WTC11 (cell line): Measurements from ENCODE around the gene NR1H2. TPM values are rescaled to one million over a fixed set of nuclear protein-coding genes. Genes with fewer than 3 reads are reported as not detected.

Experiments used
- ATAC-seq: fragments of 200-7000 bp; cut with Tn5 transposase; 2 replicates; pipeline ENCODE4 v1.10.0; 2021; ENCODE audit warnings: mild to moderate bottlenecking, moderate library complexity
- CTCF ChIA-PET: fragments of 300-600 bp; sonication (Branson Sonifier 250); formaldehyde crosslinking; loops from one replicate; lab custom pipeline; 2021; ENCODE audit warnings: antibody characterized with exemption; lab: Charles Lee
- POLR2A ChIA-PET: fragments of 350-600 bp; sonication (Branson Sonifier 250); formaldehyde crosslinking; loops from one replicate; lab custom pipeline; 2021; ENCODE audit warnings: antibody characterized with exemption; lab: Charles Lee
- DNase-seq: peaks from one replicate; pipeline ENCODE4 v3.0.0; 2021; ENCODE audit warnings: low spot score
- H3K27ac Mint-ChIP-seq: 2 replicates; pipeline ENCODE4 v1.8.0; 2021; ENCODE audit warnings: mixed read lengths
- H3K27me3 Mint-ChIP-seq: 2 replicates; pipeline ENCODE4 v1.8.0; 2021; ENCODE audit warnings: low read depth, mild to moderate bottlenecking, moderate library complexity, mixed read lengths
- H3K36me3 Mint-ChIP-seq: 2 replicates; pipeline ENCODE4 v1.8.0; 2021; ENCODE audit warnings: mixed read lengths
- H3K4me1 Mint-ChIP-seq: 2 replicates; pipeline ENCODE4 v1.8.0; 2022; ENCODE audit warnings: mixed read lengths
- H3K4me3 Mint-ChIP-seq: 2 replicates; pipeline ENCODE4 v1.8.0; 2021; ENCODE audit warnings: mild to moderate bottlenecking, moderate library complexity, mixed read lengths
- H3K9me3 Mint-ChIP-seq: 2 replicates; pipeline ENCODE4 v1.8.0; 2021; ENCODE audit warnings: mixed read lengths
- CREB1 ChIP-seq: sonication (generic); formaldehyde crosslinking; IDR thresholded peaks from 2 replicates; pipeline ENCODE4 v1.8.0; 2023; ENCODE audit warnings: mild to moderate bottlenecking, missing genetic modification reagents
- ELF4 ChIP-seq: sonication (generic); formaldehyde crosslinking; IDR thresholded peaks from 2 replicates; pipeline ENCODE4 v1.8.1; 2022; ENCODE audit warnings: low read depth, mild to moderate bottlenecking, moderate library complexity, missing genetic modification reagents
- IRF2 ChIP-seq: sonication (generic); formaldehyde crosslinking; IDR thresholded peaks from 2 replicates; pipeline ENCODE4 v1.8.0; 2022; ENCODE audit warnings: low read depth, missing genetic modification reagents, borderline replicate concordance
- JUN ChIP-seq: sonication (generic); formaldehyde crosslinking; IDR thresholded peaks from 2 replicates; pipeline ENCODE4 v1.8.0; 2023; ENCODE audit warnings: mild to moderate bottlenecking, missing genetic modification reagents
- ZNF121 ChIP-seq: sonication (generic); formaldehyde crosslinking; IDR thresholded peaks from 2 replicates; pipeline ENCODE4 v1.8.0; 2023; ENCODE audit warnings: missing genetic modification reagents
- ZNF138 ChIP-seq: sonication (generic); formaldehyde crosslinking; conservative IDR thresholded peaks from 2 replicates; pipeline ENCODE4 v1.8.1; 2022; ENCODE audit warnings: mild to moderate bottlenecking, moderate library complexity, missing genetic modification reagents
- ZNF423 ChIP-seq: fragments of 250-450 bp; sonication (Bioruptor Pico); IDR thresholded peaks from 2 replicates; pipeline ENCODE4 v2.1.2; 2022; ENCODE audit warnings: mild to moderate bottlenecking, moderate library complexity
- total RNA-seq: library from RNA; stranded (reverse); gene quantifications from 3 replicates; pipeline ENCODE4 v1.2.3, GENCODE V29; 2021
- TF ChIP-seq, protein P1 (sequence below): sonication (generic); formaldehyde crosslinking; IDR thresholded peaks from 2 replicates; pipeline ENCODE4 v1.8.1; 2023; ENCODE audit warnings: mild to moderate bottlenecking, moderate library complexity, missing genetic modification reagents
- TF ChIP-seq, protein P2 (sequence below): sonication (generic); formaldehyde crosslinking; conservative IDR thresholded peaks from 2 replicates; pipeline ENCODE4 v1.8.1; 2022; ENCODE audit warnings: mild to moderate bottlenecking, missing genetic modification reagents
- TF ChIP-seq, protein P3 (sequence below): sonication (generic); formaldehyde crosslinking; conservative IDR thresholded peaks from 2 replicates; pipeline ENCODE4 v1.8.1; 2023; ENCODE audit warnings: mild to moderate bottlenecking, low read depth, missing genetic modification reagents, moderate library complexity
- TF ChIP-seq, protein P4 (sequence below): fragments of 250-450 bp; sonication (Bioruptor Pico); IDR thresholded peaks from 2 replicates; pipeline ENCODE4 v2.1.2; 2022; ENCODE audit warnings: mild to moderate bottlenecking, moderate library complexity
- TF ChIP-seq, protein P5 (sequence below): sonication (generic); formaldehyde crosslinking; IDR thresholded peaks from 2 replicates; pipeline ENCODE4 v1.8.0; 2022; ENCODE audit warnings: mild to moderate bottlenecking, missing genetic modification reagents
- TF ChIP-seq, protein P6 (sequence below): sonication (generic); formaldehyde crosslinking; IDR thresholded peaks from 2 replicates; pipeline ENCODE4 v1.8.1; 2023; ENCODE audit warnings: mild to moderate bottlenecking, missing genetic modification reagents, borderline replicate concordance
- TF ChIP-seq, protein P7 (sequence below): sonication (generic); formaldehyde crosslinking; IDR thresholded peaks from 2 replicates; pipeline ENCODE4 v1.8.1; 2023; ENCODE audit warnings: mild to moderate bottlenecking, missing genetic modification reagents, moderate library complexity

Gene NR1H2
- total RNA-seq, 1 experiment from 2014 or later: 45.8 TPM

DNA sequence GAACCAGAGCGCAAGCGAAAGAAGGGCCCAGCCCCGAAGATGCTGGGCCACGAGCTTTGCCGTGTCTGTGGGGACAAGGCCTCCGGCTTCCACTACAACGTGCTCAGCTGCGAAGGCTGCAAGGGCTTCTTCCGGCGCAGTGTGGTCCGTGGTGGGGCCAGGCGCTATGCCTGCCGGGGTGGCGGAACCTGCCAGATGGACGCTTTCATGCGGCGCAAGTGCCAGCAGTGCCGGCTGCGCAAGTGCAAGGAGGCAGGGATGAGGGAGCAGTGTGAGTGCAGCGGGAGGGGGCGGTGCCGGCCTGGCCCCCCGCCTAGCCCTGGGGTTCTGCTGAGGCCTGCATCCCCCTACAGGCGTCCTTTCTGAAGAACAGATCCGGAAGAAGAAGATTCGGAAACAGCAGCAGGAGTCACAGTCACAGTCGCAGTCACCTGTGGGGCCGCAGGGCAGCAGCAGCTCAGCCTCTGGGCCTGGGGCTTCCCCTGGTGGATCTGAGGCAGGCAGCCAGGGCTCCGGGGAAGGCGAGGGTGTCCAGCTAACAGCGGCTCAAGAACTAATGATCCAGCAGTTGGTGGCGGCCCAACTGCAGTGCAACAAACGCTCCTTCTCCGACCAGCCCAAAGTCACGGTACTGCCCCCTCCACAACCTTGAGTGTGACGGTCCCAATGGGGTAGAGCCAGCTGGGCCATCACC, 2.1 kb downstream of the NR1H2 start:
- Mint-ChIP-seq H3K36me3 (peaks cover 27% of the 10 kb centered on the region), H3K27me3 (no peaks in the 10 kb centered on the region; the same call in none of the 2 replicates), H3K27ac (0 out of 2 replicates have a peak overlapping the region, but pooled peaks have one; percentile 36), H3K4me1 (peaks cover 6% of the 10 kb centered on the region), H3K9me3 (no peaks in the 10 kb centered on the region), H3K4me3 (no peak overlapping the region)
- DNase-seq (no peak), ATAC-seq (no peak)
- ChIA-PET CTCF (interaction anchor here (1.3 to 3.5 kb wide), 2 partner anchors 9 to 88 kb away, joined by 5 to 20 read pairs; no protein-coding TSS in a partner anchor), POLR2A (no interaction called here)
- TF ChIP-seq, protein P1, sequence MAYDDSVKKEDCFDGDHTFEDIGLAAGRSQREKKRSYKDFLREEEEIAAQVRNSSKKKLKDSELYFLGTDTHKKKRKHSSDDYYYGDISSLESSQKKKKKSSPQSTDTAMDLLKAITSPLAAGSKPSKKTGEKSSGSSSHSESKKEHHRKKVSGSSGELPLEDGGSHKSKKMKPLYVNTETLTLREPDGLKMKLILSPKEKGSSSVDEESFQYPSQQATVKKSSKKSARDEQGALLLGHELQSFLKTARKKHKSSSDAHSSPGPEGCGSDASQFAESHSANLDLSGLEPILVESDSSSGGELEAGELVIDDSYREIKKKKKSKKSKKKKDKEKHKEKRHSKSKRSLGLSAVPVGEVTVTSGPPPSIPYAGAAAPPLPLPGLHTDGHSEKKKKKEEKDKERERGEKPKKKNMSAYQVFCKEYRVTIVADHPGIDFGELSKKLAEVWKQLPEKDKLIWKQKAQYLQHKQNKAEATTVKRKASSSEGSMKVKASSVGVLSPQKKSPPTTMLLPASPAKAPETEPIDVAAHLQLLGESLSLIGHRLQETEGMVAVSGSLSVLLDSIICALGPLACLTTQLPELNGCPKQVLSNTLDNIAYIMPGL: no peak
- no peak for TF ChIP-seq ZNF138 (CRISPR knock-in tag)
- TF ChIP-seq, protein P2, sequence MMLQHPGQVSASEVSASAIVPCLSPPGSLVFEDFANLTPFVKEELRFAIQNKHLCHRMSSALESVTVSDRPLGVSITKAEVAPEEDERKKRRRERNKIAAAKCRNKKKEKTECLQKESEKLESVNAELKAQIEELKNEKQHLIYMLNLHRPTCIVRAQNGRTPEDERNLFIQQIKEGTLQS (CRISPR knock-in tag): no peak
- no peak for TF ChIP-seq IRF2
- no peak for TF ChIP-seq CREB1 (CRISPR knock-in tag)
- TF ChIP-seq, protein P3, sequence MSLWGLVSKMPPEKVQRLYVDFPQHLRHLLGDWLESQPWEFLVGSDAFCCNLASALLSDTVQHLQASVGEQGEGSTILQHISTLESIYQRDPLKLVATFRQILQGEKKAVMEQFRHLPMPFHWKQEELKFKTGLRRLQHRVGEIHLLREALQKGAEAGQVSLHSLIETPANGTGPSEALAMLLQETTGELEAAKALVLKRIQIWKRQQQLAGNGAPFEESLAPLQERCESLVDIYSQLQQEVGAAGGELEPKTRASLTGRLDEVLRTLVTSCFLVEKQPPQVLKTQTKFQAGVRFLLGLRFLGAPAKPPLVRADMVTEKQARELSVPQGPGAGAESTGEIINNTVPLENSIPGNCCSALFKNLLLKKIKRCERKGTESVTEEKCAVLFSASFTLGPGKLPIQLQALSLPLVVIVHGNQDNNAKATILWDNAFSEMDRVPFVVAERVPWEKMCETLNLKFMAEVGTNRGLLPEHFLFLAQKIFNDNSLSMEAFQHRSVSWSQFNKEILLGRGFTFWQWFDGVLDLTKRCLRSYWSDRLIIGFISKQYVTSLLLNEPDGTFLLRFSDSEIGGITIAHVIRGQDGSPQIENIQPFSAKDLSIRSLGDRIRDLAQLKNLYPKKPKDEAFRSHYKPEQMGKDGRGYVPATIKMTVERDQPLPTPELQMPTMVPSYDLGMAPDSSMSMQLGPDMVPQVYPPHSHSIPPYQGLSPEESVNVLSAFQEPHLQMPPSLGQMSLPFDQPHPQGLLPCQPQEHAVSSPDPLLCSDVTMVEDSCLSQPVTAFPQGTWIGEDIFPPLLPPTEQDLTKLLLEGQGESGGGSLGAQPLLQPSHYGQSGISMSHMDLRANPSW: no peak
- TF ChIP-seq, protein P4, sequence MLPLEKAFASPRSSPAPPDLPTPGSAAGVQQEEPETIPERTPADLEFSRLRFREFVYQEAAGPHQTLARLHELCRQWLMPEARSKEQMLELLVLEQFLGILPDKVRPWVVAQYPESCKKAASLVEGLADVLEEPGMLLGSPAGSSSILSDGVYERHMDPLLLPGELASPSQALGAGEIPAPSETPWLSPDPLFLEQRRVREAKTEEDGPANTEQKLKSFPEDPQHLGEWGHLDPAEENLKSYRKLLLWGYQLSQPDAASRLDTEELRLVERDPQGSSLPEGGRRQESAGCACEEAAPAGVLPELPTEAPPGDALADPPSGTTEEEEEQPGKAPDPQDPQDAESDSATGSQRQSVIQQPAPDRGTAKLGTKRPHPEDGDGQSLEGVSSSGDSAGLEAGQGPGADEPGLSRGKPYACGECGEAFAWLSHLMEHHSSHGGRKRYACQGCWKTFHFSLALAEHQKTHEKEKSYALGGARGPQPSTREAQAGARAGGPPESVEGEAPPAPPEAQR (CRISPR knock-in tag): no peak
- TF ChIP-seq, protein P5, sequence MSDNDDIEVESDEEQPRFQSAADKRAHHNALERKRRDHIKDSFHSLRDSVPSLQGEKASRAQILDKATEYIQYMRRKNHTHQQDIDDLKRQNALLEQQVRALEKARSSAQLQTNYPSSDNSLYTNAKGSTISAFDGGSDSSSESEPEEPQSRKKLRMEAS (CRISPR knock-in tag): no peak
- TF ChIP-seq, protein P6, sequence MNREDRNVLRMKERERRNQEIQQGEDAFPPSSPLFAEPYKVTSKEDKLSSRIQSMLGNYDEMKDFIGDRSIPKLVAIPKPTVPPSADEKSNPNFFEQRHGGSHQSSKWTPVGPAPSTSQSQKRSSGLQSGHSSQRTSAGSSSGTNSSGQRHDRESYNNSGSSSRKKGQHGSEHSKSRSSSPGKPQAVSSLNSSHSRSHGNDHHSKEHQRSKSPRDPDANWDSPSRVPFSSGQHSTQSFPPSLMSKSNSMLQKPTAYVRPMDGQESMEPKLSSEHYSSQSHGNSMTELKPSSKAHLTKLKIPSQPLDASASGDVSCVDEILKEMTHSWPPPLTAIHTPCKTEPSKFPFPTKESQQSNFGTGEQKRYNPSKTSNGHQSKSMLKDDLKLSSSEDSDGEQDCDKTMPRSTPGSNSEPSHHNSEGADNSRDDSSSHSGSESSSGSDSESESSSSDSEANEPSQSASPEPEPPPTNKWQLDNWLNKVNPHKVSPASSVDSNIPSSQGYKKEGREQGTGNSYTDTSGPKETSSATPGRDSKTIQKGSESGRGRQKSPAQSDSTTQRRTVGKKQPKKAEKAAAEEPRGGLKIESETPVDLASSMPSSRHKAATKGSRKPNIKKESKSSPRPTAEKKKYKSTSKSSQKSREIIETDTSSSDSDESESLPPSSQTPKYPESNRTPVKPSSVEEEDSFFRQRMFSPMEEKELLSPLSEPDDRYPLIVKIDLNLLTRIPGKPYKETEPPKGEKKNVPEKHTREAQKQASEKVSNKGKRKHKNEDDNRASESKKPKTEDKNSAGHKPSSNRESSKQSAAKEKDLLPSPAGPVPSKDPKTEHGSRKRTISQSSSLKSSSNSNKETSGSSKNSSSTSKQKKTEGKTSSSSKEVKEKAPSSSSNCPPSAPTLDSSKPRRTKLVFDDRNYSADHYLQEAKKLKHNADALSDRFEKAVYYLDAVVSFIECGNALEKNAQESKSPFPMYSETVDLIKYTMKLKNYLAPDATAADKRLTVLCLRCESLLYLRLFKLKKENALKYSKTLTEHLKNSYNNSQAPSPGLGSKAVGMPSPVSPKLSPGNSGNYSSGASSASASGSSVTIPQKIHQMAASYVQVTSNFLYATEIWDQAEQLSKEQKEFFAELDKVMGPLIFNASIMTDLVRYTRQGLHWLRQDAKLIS (CRISPR knock-in tag): no peak
- TF ChIP-seq ZNF121 (CRISPR knock-in tag): no peak
- TF ChIP-seq ZNF423 (CRISPR knock-in tag): no peak
- no peak for TF ChIP-seq JUN (CRISPR knock-in tag)
- no peak for TF ChIP-seq ELF4 (CRISPR knock-in tag)
- TF ChIP-seq, protein P7, sequence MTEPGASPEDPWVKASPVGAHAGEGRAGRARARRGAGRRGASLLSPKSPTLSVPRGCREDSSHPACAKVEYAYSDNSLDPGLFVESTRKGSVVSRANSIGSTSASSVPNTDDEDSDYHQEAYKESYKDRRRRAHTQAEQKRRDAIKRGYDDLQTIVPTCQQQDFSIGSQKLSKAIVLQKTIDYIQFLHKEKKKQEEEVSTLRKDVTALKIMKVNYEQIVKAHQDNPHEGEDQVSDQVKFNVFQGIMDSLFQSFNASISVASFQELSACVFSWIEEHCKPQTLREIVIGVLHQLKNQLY (CRISPR knock-in tag): no peak
